ENCODE results near the gene MYBPC3.

MYBPC3 gene

GRCh38 chr11:47387944-47388696 is 35.6 kb upstream of the MYBPC3 start:
- in situ Hi-C loops (cut with MboI; ENCODE audit: low pct_unique_long_range_greater_than_20kb, low sequenced_read_pairs, unreplicated experiment), result no loop called here
- no peak for DNase-seq (ENCODE audit: low spot score)

GRCh38 chr11:47384498-47384897 is 32.0 kb upstream of the MYBPC3 start:
- in situ Hi-C loops (cut with MboI; ENCODE audit: low pct_unique_long_range_greater_than_20kb, low sequenced_read_pairs, unreplicated experiment), result no loop called here
- no peak for TF ChIP-seq CTCF (IDR thresholded peaks at IDR 0.05; ENCODE audit: extremely low read depth, insufficient read depth, missing control alignments)
- DNase-seq (ENCODE audit: low spot score), result no peak

More at GRCh38 chr11:47387944-47388696, 35.6 kb upstream of the MYBPC3 start:
- TF ChIP-seq CTCF (IDR thresholded peaks at IDR 0.05; ENCODE audit: extremely low read depth, insufficient read depth, missing control alignments), result no peak

GRCh38 chr11:47383071-47383470 is 30.6 kb upstream of the MYBPC3 start:
- no peak for DNase-seq (ENCODE audit: low spot score)
- TF ChIP-seq CTCF (IDR thresholded peaks at IDR 0.05; ENCODE audit: extremely low read depth, insufficient read depth, missing control alignments), result no peak
- in situ Hi-C loops (cut with MboI; ENCODE audit: low pct_unique_long_range_greater_than_20kb, low sequenced_read_pairs, unreplicated experiment), result no loop called here

- no peak for DNase-seq (ENCODE audit: low spot score)
- in situ Hi-C loops (cut with MboI; ENCODE audit: low pct_unique_long_range_greater_than_20kb, low sequenced_read_pairs, unreplicated experiment), result no loop called here
- TF ChIP-seq CTCF (IDR thresholded peaks at IDR 0.05; ENCODE audit: extremely low read depth, insufficient read depth, missing control alignments), result no peak
Observed at GRCh38 chr11:47380078-47380477, 27.6 kb upstream of the MYBPC3 start.

- DNase-seq (ENCODE audit: low spot score), result no peak
- in situ Hi-C loops (cut with MboI; ENCODE audit: low pct_unique_long_range_greater_than_20kb, low sequenced_read_pairs, unreplicated experiment), result no loop called here
- no peak for TF ChIP-seq CTCF (IDR thresholded peaks at IDR 0.05; ENCODE audit: extremely low read depth, insufficient read depth, missing control alignments)
Observed at GRCh38 chr11:47379317-47379716, 26.8 kb upstream of the MYBPC3 start.

GRCh38 chr11:47378836-47379170 is 26.3 kb upstream of the MYBPC3 start:
- in situ Hi-C loops (cut with MboI; ENCODE audit: low pct_unique_long_range_greater_than_20kb, low sequenced_read_pairs, unreplicated experiment), result no loop called here
- TF ChIP-seq CTCF (IDR thresholded peaks at IDR 0.05; ENCODE audit: extremely low read depth, insufficient read depth, missing control alignments), result no peak
- DNase-seq (ENCODE audit: low spot score), result no peak
